Transverse colon (tissue), 4 donors: Measurements from ENCODE around the gene AKR1A1.

Experiments
- EP300 ChIP-seq: sonication (generic); formaldehyde crosslinking; IDR thresholded peaks from one replicate; pipeline ENCODE4 v1.6.1; 2017; ENCODE audit warnings: antibody characterized with exemption, low read depth
- POLR2A ChIP-seq: fragments of 450-650 bp; IDR thresholded peaks from one replicate; pipeline ENCODE4 v1.6.1; 2016; ENCODE audit warnings: antibody characterized with exemption, mild to moderate bottlenecking, moderate library complexity
- POLR2AphosphoS5 ChIP-seq, 3 donors: sonication (generic); formaldehyde crosslinking; IDR thresholded peaks; one replicate each; pipeline ENCODE4 v1.6.1; 2016; ENCODE audit warnings: antibody characterized with exemption in 3 of 3
- TF ChIP-seq, protein P1 (sequence below), 5 experiments: fragments of 200-600 bp in 3 of 5; fragments of 450-650 bp in 2 of 5; sonication (generic) in 3 of 5; IDR thresholded peaks; 1 replicate in 2 of 5; 2 replicates in 3 of 5; pipeline ENCODE4 v1.5.1; 2016 to 2017; ENCODE audit warnings: antibody characterized with exemption in 5 of 5, inconsistent platforms in 3 of 5, mild to moderate bottlenecking in 2 of 5, moderate library complexity in 1 of 5

GRCh38 chr1:45507893-45508292 lies 42.7 kb upstream of the AKR1A1 start:
- TF ChIP-seq, protein P1, sequence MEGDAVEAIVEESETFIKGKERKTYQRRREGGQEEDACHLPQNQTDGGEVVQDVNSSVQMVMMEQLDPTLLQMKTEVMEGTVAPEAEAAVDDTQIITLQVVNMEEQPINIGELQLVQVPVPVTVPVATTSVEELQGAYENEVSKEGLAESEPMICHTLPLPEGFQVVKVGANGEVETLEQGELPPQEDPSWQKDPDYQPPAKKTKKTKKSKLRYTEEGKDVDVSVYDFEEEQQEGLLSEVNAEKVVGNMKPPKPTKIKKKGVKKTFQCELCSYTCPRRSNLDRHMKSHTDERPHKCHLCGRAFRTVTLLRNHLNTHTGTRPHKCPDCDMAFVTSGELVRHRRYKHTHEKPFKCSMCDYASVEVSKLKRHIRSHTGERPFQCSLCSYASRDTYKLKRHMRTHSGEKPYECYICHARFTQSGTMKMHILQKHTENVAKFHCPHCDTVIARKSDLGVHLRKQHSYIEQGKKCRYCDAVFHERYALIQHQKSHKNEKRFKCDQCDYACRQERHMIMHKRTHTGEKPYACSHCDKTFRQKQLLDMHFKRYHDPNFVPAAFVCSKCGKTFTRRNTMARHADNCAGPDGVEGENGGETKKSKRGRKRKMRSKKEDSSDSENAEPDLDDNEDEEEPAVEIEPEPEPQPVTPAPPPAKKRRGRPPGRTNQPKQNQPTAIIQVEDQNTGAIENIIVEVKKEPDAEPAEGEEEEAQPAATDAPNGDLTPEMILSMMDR (IDR thresholded peaks at IDR 0.05), result no peak
- TF ChIP-seq POLR2A (no peak), POLR2AphosphoS5 (IDR thresholded peaks at IDR 0.05) (no peak), EP300 (no peak)
